GM19043 (cell line): ENCODE data around the gene LYPD4.
"Not testable (repeated sequence)": the region's sequence is repeated elsewhere in the genome, so short reads cannot be mapped to it uniquely, and the experiment has no call there.

ENCODE experiments used
- ATAC-seq: cut with Tn5 transposase; IDR thresholded peaks from one replicate; pipeline ENCODE4 v1.9.1; 2021; ENCODE audit warnings: low read depth; ENCODE audit not compliant: unreplicated experiment

The LYPD4 gene

GRCh38 chr19:41875973-41876372 lies 31.5 kb upstream of the LYPD4 start:
- not testable (repeated sequence) for ATAC-seq

GRCh38 chr19:41872775-41873647 lies 28.5 kb upstream of the LYPD4 start:
- ATAC-seq = no peak

- no peak for ATAC-seq
These were observed 27.9 kb upstream of the LYPD4 start for GRCh38 chr19:41872384-41872774.

GRCh38 chr19:41871573-41872383 lies 27.3 kb upstream of the LYPD4 start:
- ATAC-seq = no peak

GRCh38 chr19:41870401-41870873 lies 26.0 kb upstream of the LYPD4 start:
- ATAC-seq = no peak

- no peak for ATAC-seq
These were observed 25.0 kb upstream of the LYPD4 start for GRCh38 chr19:41869374-41869955.

- ATAC-seq = no peak
These were observed 24.5 kb upstream of the LYPD4 start for GRCh38 chr19:41868989-41869300.

GRCh38 chr19:41868120-41868988 lies 23.9 kb upstream of the LYPD4 start:
- no peak for ATAC-seq

GRCh38 chr19:41866284-41866683 lies 21.8 kb upstream of the LYPD4 start:
- no peak for ATAC-seq

GRCh38 chr19:41864374-41864773 lies 19.9 kb upstream of the LYPD4 start:
- ATAC-seq = no peak

GRCh38 chr19:41863209-41863931 lies 18.9 kb upstream of the LYPD4 start:
- no peak for ATAC-seq

- no peak for ATAC-seq
These were observed 18.0 kb upstream of the LYPD4 start for GRCh38 chr19:41862445-41862986.

- ATAC-seq = no peak
These were observed 17.4 kb upstream of the LYPD4 start for GRCh38 chr19:41861846-41862245.

- no peak for ATAC-seq
These were observed 16.8 kb upstream of the LYPD4 start for GRCh38 chr19:41861116-41861768.

- ATAC-seq = no peak
These were observed 16.1 kb upstream of the LYPD4 start for GRCh38 chr19:41860419-41861115.

- ATAC-seq = peak; percentile 73
These were observed 15.3 kb upstream of the LYPD4 start, which contains the start of gene RPS19 for GRCh38 chr19:41859618-41860418. TSS of gene RPS19 (plus strand) at chr19:41860255. CDS start at chr19:41860775, 520 bp downstream.

- ATAC-seq = no peak
These were observed 14.7 kb upstream of the LYPD4 start for GRCh38 chr19:41859213-41859617.
